K562 (cell line): ENCODE measurements around the gene VENTX. TPM values are rescaled to one million over a fixed set of nuclear protein-coding genes. Genes with fewer than 3 reads are reported as not detected.

Source experiments
- BRCA1 ChIP-seq, 2 experiments: fragments of 450-650 bp in 1 of 2; sonication (generic) in 1 of 2; formaldehyde crosslinking in 1 of 2; IDR thresholded peaks; 2 replicates each; pipeline versions ENCODE4 v1.5.0 to v1.6.1; 2017 to 2020; ENCODE audit warnings: mild to moderate bottlenecking in 1 of 2, missing genetic modification reagents in 1 of 2
- BRF2 ChIP-seq: IDR thresholded peaks from 3 replicates; pipeline ENCODE4 v1.6.1; 2011; ENCODE audit warnings: borderline replicate concordance, mild to moderate bottlenecking; ENCODE audit not compliant: insufficient read length, insufficient read depth
- DLX4 ChIP-seq: fragments of 250-450 bp; sonication (Bioruptor Pico); IDR thresholded peaks from 2 replicates; pipeline ENCODE4 v1.6.1; 2021; ENCODE audit warnings: mild to moderate bottlenecking
- DNMT1 ChIP-seq: fragments of 450-650 bp; IDR thresholded peaks from 2 replicates; pipeline ENCODE4 v1.6.1; 2016; ENCODE audit warnings: antibody characterized with exemption, mild to moderate bottlenecking
- ELK1 ChIP-seq: sonication (generic); formaldehyde crosslinking; IDR thresholded peaks from 2 replicates; pipeline ENCODE4 v1.8.1; 2022; ENCODE audit warnings: missing genetic modification reagents
- ELK3 ChIP-seq: fragments of 450-650 bp; formaldehyde crosslinking; IDR thresholded peaks from 2 replicates; pipeline ENCODE4 v1.4.0; 2020; ENCODE audit warnings: mild to moderate bottlenecking
- JUNB ChIP-seq: fragments of 450-650 bp; formaldehyde crosslinking; conservative IDR thresholded peaks from 2 replicates; pipeline ENCODE4 v1.4.0; 2020; ENCODE audit warnings: mild to moderate bottlenecking
- JUND ChIP-seq, 2 experiments: IDR thresholded peaks; 2 replicates in 1 of 2; 3 replicates in 1 of 2; pipeline ENCODE4 v1.6.1; 2011; ENCODE audit warnings: borderline replicate concordance in 2 of 2, low read depth in 2 of 2, low read length in 2 of 2, improper control_type of control experiment in 1 of 2, missing biosample characterization in 1 of 2, missing genetic modification characterization in 1 of 2, missing genetic modification reagents in 1 of 2
- KLF13 ChIP-seq: fragments of 450-650 bp; IDR thresholded peaks from 2 replicates; pipeline ENCODE4 v1.6.1; 2016; ENCODE audit warnings: missing genetic modification characterization, low read depth, mild to moderate bottlenecking, missing compliant biosample characterization, moderate library complexity, borderline replicate concordance
- LEF1 ChIP-seq: fragments of 450-650 bp; IDR thresholded peaks from 2 replicates; pipeline ENCODE4 v1.6.1; 2016; ENCODE audit warnings: mild to moderate bottlenecking
- MLLT1 ChIP-seq, 2 experiments: fragments of 450-650 bp; IDR thresholded peaks; 2 replicates each; pipeline ENCODE4 v1.6.1; 2016
- NFIC ChIP-seq: fragments of 450-650 bp; IDR thresholded peaks from 2 replicates; pipeline ENCODE4 v1.6.1; 2017; ENCODE audit warnings: mild to moderate bottlenecking, inconsistent platforms
- PHF20 ChIP-seq: fragments of 450-650 bp; IDR thresholded peaks from 2 replicates; pipeline ENCODE4 v1.6.1; 2018; ENCODE audit not compliant: partially characterized antibody
- SMARCA4 ChIP-seq: fragments of 450-650 bp; IDR thresholded peaks from 2 replicates; pipeline ENCODE4 v1.6.1; 2016
- TFE3 ChIP-seq: fragments of 450-650 bp; formaldehyde crosslinking; IDR thresholded peaks from 2 replicates; pipeline ENCODE4 v1.4.0; 2020; ENCODE audit warnings: mild to moderate bottlenecking, mixed read lengths
- ZEB2 ChIP-seq: fragments of 450-650 bp; IDR thresholded peaks from 2 replicates; pipeline ENCODE4 v1.6.1; 2016
- ZNF121 ChIP-seq: sonication (generic); formaldehyde crosslinking; conservative IDR thresholded peaks from 2 replicates; pipeline ENCODE4 v1.8.0; 2022; ENCODE audit warnings: missing genetic modification reagents
- ZNF324 ChIP-seq: fragments of 250-450 bp; sonication (Bioruptor Pico); IDR thresholded peaks from 2 replicates; pipeline ENCODE4 v1.4.0; 2020; ENCODE audit warnings: mild to moderate bottlenecking
- ZNF764 ChIP-seq: fragments of 250-450 bp; sonication (Bioruptor Pico); IDR thresholded peaks from 2 replicates; pipeline ENCODE4 v1.4.0; 2020; ENCODE audit warnings: low read depth, mild to moderate bottlenecking, moderate library complexity
- ZZZ3 ChIP-seq: fragments of 450-650 bp; IDR thresholded peaks from 2 replicates; pipeline ENCODE4 v1.6.1; 2016; ENCODE audit warnings: antibody characterized with exemption, mild to moderate bottlenecking, moderate library complexity
- polyA plus RNA-seq, 8 experiments: library from polyadenylated mRNA; depleted of rRNA in 4 of 8; stranded (reverse) in 5 of 8; unstranded in 3 of 8; fragments of >200 nt; fragmentation: Nextera tagmentation in 2 of 8; fragmentation: Illumina TruSeq in 1 of 8; extraction: Ambion mirVana in 2 of 8; extraction: Trizol in 1 of 8; gene quantifications; 2 replicates each; pipeline versions ENCODE4 v1.2.1 to v1.2.3, GENCODE V29; 2011 to 2014; ENCODE audit warnings: inconsistent platforms in 1 of 8, missing spikeins in 1 of 8
- total RNA-seq, 7 experiments: library from RNA; depleted of rRNA in 6 of 7; stranded (reverse); fragments of >200 nt in 6 of 7; fragmentation: Illumina TruSeq in 2 of 7; extraction: Trizol in 2 of 7; gene quantifications; 2 replicates each; pipeline versions ENCODE4 v1.2.1 to v1.2.3, GENCODE V29; 2011 to 2021; ENCODE audit warnings: low replicate concordance in 1 of 7

Gene VENTX
- total and polyA plus RNA-seq, 9 of the 15 experiments (the other 6 are each of a cell fraction or from before 2014, with no cell fraction given), result 0.07 to 0.70 (median 0.20) TPM; not detected in 1

- no peak for TF ChIP-seq BRCA1 (IDR thresholded peaks at IDR 0.05)
- TF ChIP-seq BRCA1 (CRISPR knock-in tag; IDR thresholded peaks at IDR 0.05), result no peak
- TF ChIP-seq PHF20, result no peak
- no peak for TF ChIP-seq ZNF324 (CRISPR knock-in tag)
- no peak for TF ChIP-seq MLLT1 (IDR thresholded peaks at IDR 0.05)
- TF ChIP-seq KLF13 (tag), result peak; percentile 37; the same call in 1 of the 2 replicates
- TF ChIP-seq ZEB2, result peak; percentile 45; the same call in 1 of the 2 replicates
- TF ChIP-seq LEF1, result peak; percentile 86
- peak; percentile 64 for TF ChIP-seq JUND (IDR thresholded peaks at IDR 0.05; ENCODE audit: borderline replicate concordance, low read depth, low read length)
- TF ChIP-seq JUND (tag; IDR thresholded peaks at IDR 0.05; ENCODE audit: borderline replicate concordance, low read depth, low read length), result peak; percentile 32; the same call in 1 of the 3 replicates
- TF ChIP-seq TFE3 (CRISPR knock-in tag), result no peak
- TF ChIP-seq DNMT1, result no peak
- peak; percentile 71 for TF ChIP-seq NFIC
- no peak for TF ChIP-seq ZNF764 (CRISPR knock-in tag)
- TF ChIP-seq DLX4, result no peak
- TF ChIP-seq ZZZ3, result no peak
- no peak for TF ChIP-seq ZNF121
- no peak for TF ChIP-seq BRF2
- TF ChIP-seq ELK3 (CRISPR knock-in tag), result no peak
- TF ChIP-seq JUNB (CRISPR knock-in tag), result no peak
- peak; percentile 73 for TF ChIP-seq SMARCA4
- no peak for TF ChIP-seq ELK1 (CRISPR knock-in tag)
Measured at GRCh38 chr10:133245439-133246235, 8.0 kb downstream of the VENTX start (continued).
